ENCODE results near the gene TTC39A.

GRCh38 chr1:51346086-51346942 is 16.0 kb upstream of the TTC39A start:
- TF ChIP-seq, protein P1, sequence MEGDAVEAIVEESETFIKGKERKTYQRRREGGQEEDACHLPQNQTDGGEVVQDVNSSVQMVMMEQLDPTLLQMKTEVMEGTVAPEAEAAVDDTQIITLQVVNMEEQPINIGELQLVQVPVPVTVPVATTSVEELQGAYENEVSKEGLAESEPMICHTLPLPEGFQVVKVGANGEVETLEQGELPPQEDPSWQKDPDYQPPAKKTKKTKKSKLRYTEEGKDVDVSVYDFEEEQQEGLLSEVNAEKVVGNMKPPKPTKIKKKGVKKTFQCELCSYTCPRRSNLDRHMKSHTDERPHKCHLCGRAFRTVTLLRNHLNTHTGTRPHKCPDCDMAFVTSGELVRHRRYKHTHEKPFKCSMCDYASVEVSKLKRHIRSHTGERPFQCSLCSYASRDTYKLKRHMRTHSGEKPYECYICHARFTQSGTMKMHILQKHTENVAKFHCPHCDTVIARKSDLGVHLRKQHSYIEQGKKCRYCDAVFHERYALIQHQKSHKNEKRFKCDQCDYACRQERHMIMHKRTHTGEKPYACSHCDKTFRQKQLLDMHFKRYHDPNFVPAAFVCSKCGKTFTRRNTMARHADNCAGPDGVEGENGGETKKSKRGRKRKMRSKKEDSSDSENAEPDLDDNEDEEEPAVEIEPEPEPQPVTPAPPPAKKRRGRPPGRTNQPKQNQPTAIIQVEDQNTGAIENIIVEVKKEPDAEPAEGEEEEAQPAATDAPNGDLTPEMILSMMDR (IDR thresholded peaks at IDR 0.05): no peak
- TF ChIP-seq POLR2A (IDR thresholded peaks at IDR 0.05): no peak
